Natural killer cell (primary cell): Measurements from ENCODE around the gene SERTAD2. TPM values are rescaled to one million over a fixed set of nuclear protein-coding genes. Genes with fewer than 3 reads are reported as not detected.

Experiments used
- ATAC-seq, 3 donors: fragments of 150-1000 bp in 2 of 3; fragments of 200-7000 bp in 1 of 3; cut with Tn5 transposase; 1 replicate in 1 of 3; 2 replicates in 2 of 3; pipeline ENCODE4 v1.10.0; 2021; ENCODE audit warnings: mild to moderate bottlenecking in 2 of 3, moderate library complexity in 2 of 3
- DNase-seq, 2 donors: peaks; one replicate each; pipeline versions ENCODE4 v3.0.0 to v3.0.0-alpha.2; 2013 to 2021; ENCODE audit warnings: mixed read lengths in 1 of 2
- H3K27ac ChIP-seq: one replicate; pipeline ENCODE4 v1.5.1; 2013; ENCODE audit warnings: mild to moderate bottlenecking, low read length
- H3K27me3 ChIP-seq: one replicate; pipeline ENCODE4 v1.6.1; 2013; ENCODE audit warnings: low read length; ENCODE audit not compliant: control insufficient read depth, insufficient read depth
- H3K36me3 ChIP-seq: one replicate; pipeline ENCODE4 v1.6.1; 2013; ENCODE audit warnings: low read length; ENCODE audit not compliant: control insufficient read depth, insufficient read depth
- H3K4me1 ChIP-seq: one replicate; pipeline ENCODE4 v1.6.1; 2013; ENCODE audit warnings: low read length; ENCODE audit not compliant: control insufficient read depth, insufficient read depth
- H3K4me3 ChIP-seq: one replicate; pipeline ENCODE4 v1.5.1; 2013; ENCODE audit warnings: low read length
- H3K9me3 ChIP-seq: one replicate; pipeline ENCODE4 v1.6.1; 2013; ENCODE audit warnings: low read length; ENCODE audit not compliant: control insufficient read depth, insufficient read depth
- H3K27ac Mint-ChIP-seq, 2 donors: one replicate each; pipeline ENCODE4 v1.8.0; 2022; ENCODE audit warnings: mild to moderate bottlenecking in 2 of 2, mixed read lengths in 2 of 2, moderate library complexity in 1 of 2
- H3K27me3 Mint-ChIP-seq, 2 donors: one replicate each; pipeline ENCODE4 v1.8.0; 2022; ENCODE audit warnings: low read depth in 2 of 2, mixed read lengths in 2 of 2
- H3K36me3 Mint-ChIP-seq: one replicate; pipeline ENCODE4 v1.8.0; 2022; ENCODE audit warnings: mixed read lengths
- H3K4me1 Mint-ChIP-seq, 2 donors: one replicate each; pipeline ENCODE4 v1.8.0; 2022; ENCODE audit warnings: mixed read lengths in 2 of 2
- H3K4me3 Mint-ChIP-seq: one replicate; pipeline ENCODE4 v1.8.0; 2022; ENCODE audit warnings: mild to moderate bottlenecking, moderate library complexity, mixed read lengths
- H3K9me3 Mint-ChIP-seq, 2 donors: one replicate each; pipeline ENCODE4 v1.8.0; 2022; ENCODE audit warnings: mixed read lengths in 2 of 2
- WGBS: methylation state at CpG from one replicate; pipeline ENCODE4 v1.1.7; 2013; ENCODE audit warnings: missing lambda C conversion rate; ENCODE audit not compliant: insufficient coverage; 5-methylcytosine and 5-hydroxymethylcytosine counted together
- intact Hi-C: fragments of 100-400 bp; cut with micrococcal nuclease; formaldehyde crosslinking; loops from one replicate; pipeline ENCODE4 v1.14.2; 2022
- total RNA-seq, 4 donors: library from RNA; stranded (reverse); fragments of 120-200 nt in 1 of 4; gene quantifications; one replicate each; pipeline versions ENCODE4 v1.2.3 to v1.2.4, GENCODE V29; 2013 to 2022
- TF ChIP-seq, protein P1 (sequence below): fragments of 200-600 bp; IDR thresholded peaks from one replicate; pipeline ENCODE4 v1.8.0; 2022; ENCODE audit warnings: antibody characterized with exemption

Gene SERTAD2
- total RNA-seq, 3 donors from 2014 or later (not counting 1 experiment from before 2014, with no cell fraction given) = 45.6 to 71.2 (median 55.8) TPM

DNA sequence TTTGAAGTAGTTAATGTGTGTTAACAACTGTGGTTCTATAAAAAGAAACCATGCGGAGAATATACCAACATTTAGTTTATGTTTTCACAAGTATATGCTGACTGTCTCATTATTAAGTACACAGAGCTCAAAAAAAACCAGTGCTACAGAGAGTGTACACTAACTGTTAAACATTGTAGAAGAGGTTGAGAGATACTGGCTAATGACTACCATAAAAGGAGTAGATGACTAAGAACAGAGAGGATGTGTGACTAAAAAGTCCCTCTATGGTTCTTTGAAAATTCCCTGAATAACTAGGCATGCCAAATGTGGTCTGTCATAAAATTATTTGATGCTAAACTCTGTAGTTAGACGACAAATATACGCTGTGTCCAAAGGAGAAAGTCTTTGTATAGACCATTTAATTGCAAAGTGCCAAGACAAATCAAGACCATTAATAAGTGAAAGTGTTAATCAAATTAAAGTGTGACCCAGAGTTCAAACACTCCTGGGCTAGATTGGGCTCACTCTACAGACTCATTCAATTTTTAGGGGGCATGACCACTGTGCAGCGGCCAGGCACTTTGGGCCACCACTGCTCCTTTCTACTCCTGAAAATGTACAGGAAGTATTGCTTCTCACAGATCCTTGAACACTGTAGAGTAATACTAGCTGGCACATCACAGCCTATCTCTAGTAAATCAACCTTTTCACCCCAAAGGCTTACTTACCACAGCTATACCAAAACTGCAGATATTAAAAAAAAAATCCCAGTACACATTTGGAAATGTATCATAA is 45.1 kb upstream of the SERTAD2 start:
- H3K9me3 ChIP-seq = no peaks in the 10 kb centered on the region
- 74% methylated on average over 3 of the region's 4 CpGs for WGBS
- peaks cover 0 to 4% of the 10 kb centered on the region in 2 donors for H3K27me3 Mint-ChIP-seq
- H3K4me3 Mint-ChIP-seq = no peak overlapping the region
- no peaks in the 10 kb centered on the region for H3K9me3 Mint-ChIP-seq
- no peaks in the 10 kb centered on the region for H3K36me3 ChIP-seq
- H3K4me1 ChIP-seq = peaks cover 5% of the 10 kb centered on the region
- peak; percentile 34 to 54 (median 50) for ATAC-seq
- no peak overlapping the region for H3K4me3 ChIP-seq
- peak in 1 of 2 donors; percentile 36 for DNase-seq
- no peaks in the 10 kb centered on the region for H3K36me3 Mint-ChIP-seq
- TF ChIP-seq, protein P1, sequence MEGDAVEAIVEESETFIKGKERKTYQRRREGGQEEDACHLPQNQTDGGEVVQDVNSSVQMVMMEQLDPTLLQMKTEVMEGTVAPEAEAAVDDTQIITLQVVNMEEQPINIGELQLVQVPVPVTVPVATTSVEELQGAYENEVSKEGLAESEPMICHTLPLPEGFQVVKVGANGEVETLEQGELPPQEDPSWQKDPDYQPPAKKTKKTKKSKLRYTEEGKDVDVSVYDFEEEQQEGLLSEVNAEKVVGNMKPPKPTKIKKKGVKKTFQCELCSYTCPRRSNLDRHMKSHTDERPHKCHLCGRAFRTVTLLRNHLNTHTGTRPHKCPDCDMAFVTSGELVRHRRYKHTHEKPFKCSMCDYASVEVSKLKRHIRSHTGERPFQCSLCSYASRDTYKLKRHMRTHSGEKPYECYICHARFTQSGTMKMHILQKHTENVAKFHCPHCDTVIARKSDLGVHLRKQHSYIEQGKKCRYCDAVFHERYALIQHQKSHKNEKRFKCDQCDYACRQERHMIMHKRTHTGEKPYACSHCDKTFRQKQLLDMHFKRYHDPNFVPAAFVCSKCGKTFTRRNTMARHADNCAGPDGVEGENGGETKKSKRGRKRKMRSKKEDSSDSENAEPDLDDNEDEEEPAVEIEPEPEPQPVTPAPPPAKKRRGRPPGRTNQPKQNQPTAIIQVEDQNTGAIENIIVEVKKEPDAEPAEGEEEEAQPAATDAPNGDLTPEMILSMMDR = no peak
- H3K27ac Mint-ChIP-seq = no peak overlapping the region
- H3K27ac ChIP-seq = no peak overlapping the region
- peaks cover 0 to 4% of the 10 kb centered on the region in 2 donors for H3K4me1 Mint-ChIP-seq
- no peaks in the 10 kb centered on the region for H3K27me3 ChIP-seq
- intact Hi-C loops = no loop called here

GRCh38 chr2:64698177-64698643 is 44.5 kb upstream of the SERTAD2 start:
- no peaks in the 10 kb centered on the region for H3K9me3 Mint-ChIP-seq
- no peak overlapping the region for H3K4me3 ChIP-seq
- H3K27ac ChIP-seq = no peak overlapping the region
- ATAC-seq (no peak), DNase-seq (no peak)
- no peaks in the 10 kb centered on the region for H3K36me3 ChIP-seq
- H3K27me3 ChIP-seq = no peaks in the 10 kb centered on the region
- peaks cover 0 to 4% of the 10 kb centered on the region in 2 donors for H3K27me3 Mint-ChIP-seq
- no peaks in the 10 kb centered on the region for H3K36me3 Mint-ChIP-seq
- WGBS = 100% methylated on average over 1 of the region's 2 CpGs
- H3K9me3 ChIP-seq = no peaks in the 10 kb centered on the region
- H3K27ac Mint-ChIP-seq = no peak overlapping the region
- H3K4me1 ChIP-seq = peaks cover 5% of the 10 kb centered on the region
- TF ChIP-seq, protein P1 = no peak
- H3K4me1 Mint-ChIP-seq = peaks cover 0 to 4% of the 10 kb centered on the region in 2 donors
- H3K4me3 Mint-ChIP-seq = no peak overlapping the region
- intact Hi-C loops = no loop called here

GRCh38 chr2:64697297-64698176 is 43.8 kb upstream of the SERTAD2 start:
- no peaks in the 10 kb centered on the region for H3K27me3 ChIP-seq
- no peak for ATAC-seq
- no peaks in the 10 kb centered on the region for H3K9me3 ChIP-seq
- H3K27me3 Mint-ChIP-seq = peaks cover 0 to 4% of the 10 kb centered on the region in 2 donors
- H3K4me1 Mint-ChIP-seq = peaks cover 0 to 4% of the 10 kb centered on the region in 2 donors
- H3K27ac ChIP-seq = no peak overlapping the region
- no peak overlapping the region for H3K4me3 ChIP-seq
- intact Hi-C loops = no loop called here
- no peak for DNase-seq
- no peak overlapping the region for H3K4me3 Mint-ChIP-seq
- H3K36me3 Mint-ChIP-seq = no peaks in the 10 kb centered on the region
- no peaks in the 10 kb centered on the region for H3K36me3 ChIP-seq
- H3K27ac Mint-ChIP-seq = no peak overlapping the region
- 89% methylated on average over 6 of the region's 6 CpGs for WGBS
- TF ChIP-seq, protein P1 = no peak
- H3K9me3 Mint-ChIP-seq = no peaks in the 10 kb centered on the region
- H3K4me1 ChIP-seq = peaks cover 5% of the 10 kb centered on the region
